ENCODE data around the gene CADPS.

The CADPS gene

DNA sequence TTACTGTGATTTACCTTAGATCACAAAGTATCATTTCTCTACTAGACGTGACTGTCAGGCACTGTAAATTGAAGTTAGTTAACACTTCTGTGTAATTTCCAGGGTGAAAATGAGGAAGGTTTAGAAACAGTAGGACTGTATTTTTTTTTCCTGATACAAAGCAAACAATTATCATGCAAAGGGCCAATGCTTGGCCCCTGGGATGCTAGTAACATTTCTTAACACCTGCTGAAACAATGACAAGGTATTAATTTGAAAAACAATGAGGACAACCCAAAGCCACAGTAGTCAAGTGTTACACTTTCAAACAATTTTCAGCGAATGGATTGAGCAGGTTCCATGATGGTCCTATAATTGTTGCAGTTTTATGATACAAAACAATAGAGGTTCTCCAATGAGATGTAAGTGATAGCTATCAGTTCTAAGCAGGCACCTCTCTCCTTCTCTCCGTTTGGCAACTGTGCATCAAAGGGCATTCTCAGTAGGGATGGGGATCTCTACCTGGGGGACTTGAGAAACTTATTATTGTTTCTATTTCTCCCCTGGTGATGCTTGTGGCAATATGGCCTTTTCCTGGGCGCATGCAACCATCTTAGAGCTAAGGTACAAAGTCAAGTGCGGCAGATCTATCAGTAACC, 435.9 kb downstream of the CADPS start:
- no peak overlapping the region for H3K4me3 ChIP-seq (ENCODE audit: low read depth, low read length)
- no peak for DNase-seq
- no peaks in the 10 kb centered on the region for H3K27me3 ChIP-seq
- H3K4me1 ChIP-seq, result peaks cover 3% of the 10 kb centered on the region; the same call in 1 of the 2 replicates
- no peaks in the 10 kb centered on the region for H3K9me3 ChIP-seq
- H3K36me3 ChIP-seq, result no peaks in the 10 kb centered on the region
- TF ChIP-seq, protein P1, sequence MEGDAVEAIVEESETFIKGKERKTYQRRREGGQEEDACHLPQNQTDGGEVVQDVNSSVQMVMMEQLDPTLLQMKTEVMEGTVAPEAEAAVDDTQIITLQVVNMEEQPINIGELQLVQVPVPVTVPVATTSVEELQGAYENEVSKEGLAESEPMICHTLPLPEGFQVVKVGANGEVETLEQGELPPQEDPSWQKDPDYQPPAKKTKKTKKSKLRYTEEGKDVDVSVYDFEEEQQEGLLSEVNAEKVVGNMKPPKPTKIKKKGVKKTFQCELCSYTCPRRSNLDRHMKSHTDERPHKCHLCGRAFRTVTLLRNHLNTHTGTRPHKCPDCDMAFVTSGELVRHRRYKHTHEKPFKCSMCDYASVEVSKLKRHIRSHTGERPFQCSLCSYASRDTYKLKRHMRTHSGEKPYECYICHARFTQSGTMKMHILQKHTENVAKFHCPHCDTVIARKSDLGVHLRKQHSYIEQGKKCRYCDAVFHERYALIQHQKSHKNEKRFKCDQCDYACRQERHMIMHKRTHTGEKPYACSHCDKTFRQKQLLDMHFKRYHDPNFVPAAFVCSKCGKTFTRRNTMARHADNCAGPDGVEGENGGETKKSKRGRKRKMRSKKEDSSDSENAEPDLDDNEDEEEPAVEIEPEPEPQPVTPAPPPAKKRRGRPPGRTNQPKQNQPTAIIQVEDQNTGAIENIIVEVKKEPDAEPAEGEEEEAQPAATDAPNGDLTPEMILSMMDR (IDR thresholded peaks at IDR 0.05; ENCODE audit: low read depth, low read length), result no peak

DNA sequence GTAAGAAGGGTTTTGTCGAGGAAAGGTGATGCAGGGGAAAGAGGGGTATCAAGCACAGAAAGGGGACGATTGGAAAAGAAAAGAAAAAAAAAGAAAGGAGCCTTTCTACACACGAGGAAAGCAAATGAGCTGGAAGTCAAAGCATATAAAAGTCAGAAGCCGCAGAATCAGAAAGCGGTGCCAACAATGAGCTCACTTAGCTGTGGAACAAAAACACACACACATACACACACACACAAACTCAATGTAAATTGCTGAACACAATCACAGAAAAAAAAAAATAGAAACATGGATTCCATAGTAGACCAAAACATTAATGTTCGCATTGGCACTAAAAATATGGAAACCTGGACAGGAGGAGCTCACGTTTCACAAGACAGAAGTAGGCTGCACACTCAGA, 438.4 kb downstream of the CADPS start:
- Histone ChIP-seq H3K4me1 (peaks cover 13% of the 10 kb centered on the region), H3K9me3 (no peaks in the 10 kb centered on the region), H3K36me3 (no peaks in the 10 kb centered on the region), H3K27me3 (no peaks in the 10 kb centered on the region), H3K4me3 (ENCODE audit: low read depth, low read length) (no peak overlapping the region)
- no peak for DNase-seq
- TF ChIP-seq, protein P1 (IDR thresholded peaks at IDR 0.05; ENCODE audit: low read depth, low read length), result no peak

DNA sequence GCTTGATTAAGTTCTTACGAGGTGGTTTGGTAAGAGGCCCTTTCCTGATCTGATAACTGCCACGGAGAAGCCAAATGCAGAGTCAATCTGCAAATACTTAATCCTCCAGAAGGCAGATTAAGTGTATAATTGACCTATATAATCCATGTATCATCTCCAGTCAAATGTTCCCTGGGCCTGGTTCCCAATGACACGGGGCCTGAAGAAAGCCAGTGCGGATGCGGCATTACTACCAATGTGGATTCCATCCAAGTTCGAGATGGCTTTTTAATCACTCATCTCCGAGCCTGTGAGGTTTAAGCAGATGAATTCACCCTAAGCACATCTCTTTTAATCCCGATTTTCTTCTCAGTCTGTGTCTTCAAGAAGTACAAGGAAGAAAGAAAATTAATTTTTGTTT, 441.8 kb downstream of the CADPS start:
- peaks cover 13% of the 10 kb centered on the region for H3K4me1 ChIP-seq
- no peaks in the 10 kb centered on the region for H3K36me3 ChIP-seq
- peak; percentile 45 for DNase-seq
- no peaks in the 10 kb centered on the region for H3K9me3 ChIP-seq
- no peaks in the 10 kb centered on the region for H3K27me3 ChIP-seq
- H3K4me3 ChIP-seq (ENCODE audit: low read depth, low read length), result no peak overlapping the region
- TF ChIP-seq, protein P1 (IDR thresholded peaks at IDR 0.05; ENCODE audit: low read depth, low read length), result no peak

DNA sequence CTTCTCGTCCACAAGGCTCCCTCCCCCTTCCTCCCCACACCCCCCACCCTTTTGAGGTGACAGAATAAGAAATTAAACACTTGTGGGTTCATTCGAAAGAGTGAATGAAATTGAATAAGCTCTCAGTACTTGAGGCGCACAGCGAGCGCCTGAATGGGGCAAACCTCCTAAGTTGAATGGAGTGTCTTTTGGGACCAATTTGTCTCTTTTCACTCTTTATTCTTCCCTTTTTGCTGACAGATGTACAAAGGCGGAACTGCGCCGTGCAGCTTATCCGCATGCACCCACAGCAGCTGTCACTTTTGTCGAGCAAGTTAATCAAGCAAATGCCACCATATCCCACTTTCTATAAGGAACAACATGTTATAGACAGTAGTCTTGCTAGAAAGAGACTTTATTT, 454.0 kb downstream of the CADPS start:
- no peaks in the 10 kb centered on the region for H3K27me3 ChIP-seq
- H3K36me3 ChIP-seq, result no peaks in the 10 kb centered on the region
- TF ChIP-seq, protein P1 (IDR thresholded peaks at IDR 0.05; ENCODE audit: low read depth, low read length), result no peak
- DNase-seq, result no peak
- no peaks in the 10 kb centered on the region for H3K4me1 ChIP-seq
- H3K9me3 ChIP-seq, result no peaks in the 10 kb centered on the region
- no peak overlapping the region for H3K4me3 ChIP-seq (ENCODE audit: low read depth, low read length)

DNA sequence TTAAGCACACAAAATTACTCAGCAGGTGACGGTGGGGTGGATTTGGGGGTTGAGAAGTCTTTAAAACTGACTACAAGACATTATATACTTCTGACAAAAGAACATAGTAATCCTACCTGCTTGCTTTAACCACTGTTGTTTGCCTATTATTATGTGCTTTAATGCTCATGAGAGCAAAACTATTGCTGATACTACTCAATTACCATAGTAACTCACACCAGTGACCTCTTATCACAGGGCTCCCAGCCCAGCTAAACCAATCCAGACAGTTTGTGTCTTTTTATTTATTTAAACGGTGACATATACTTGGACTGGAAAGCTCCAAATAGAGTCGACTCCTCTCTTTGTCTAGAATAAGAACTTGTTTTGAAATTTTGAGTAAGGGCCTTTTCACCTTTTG, 459.1 kb downstream of the CADPS start:
- H3K27me3 ChIP-seq, result no peaks in the 10 kb centered on the region
- DNase-seq, result no peak
- no peaks in the 10 kb centered on the region for H3K9me3 ChIP-seq
- H3K4me3 ChIP-seq (ENCODE audit: low read depth, low read length), result no peak overlapping the region
- TF ChIP-seq, protein P1 (IDR thresholded peaks at IDR 0.05; ENCODE audit: low read depth, low read length), result no peak
- H3K36me3 ChIP-seq, result no peaks in the 10 kb centered on the region
- H3K4me1 ChIP-seq, result no peaks in the 10 kb centered on the region

DNA sequence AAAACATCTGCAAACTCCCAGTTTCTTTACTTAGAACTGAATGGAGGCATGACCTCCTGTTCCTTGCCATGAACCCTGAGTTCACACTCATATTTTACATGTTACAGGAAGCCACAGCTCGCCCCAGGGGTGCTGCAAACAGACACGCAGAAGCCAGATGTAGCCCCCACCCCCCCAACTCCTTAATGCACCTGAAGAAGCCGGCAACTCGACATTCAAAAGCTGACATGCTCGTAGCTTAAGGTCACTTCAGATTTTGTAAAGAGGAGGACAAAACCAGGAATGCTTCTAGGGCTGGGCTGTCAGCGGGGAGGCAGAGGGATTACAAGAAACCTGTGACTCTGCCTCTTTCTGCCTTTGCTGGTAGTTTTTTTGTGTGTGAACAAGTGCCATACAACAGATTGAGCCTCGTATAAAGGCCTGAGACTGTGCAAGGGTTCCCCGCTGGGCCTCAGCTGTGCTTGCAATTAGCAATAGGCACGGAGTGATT, 459.9 kb downstream of the CADPS start:
- no peaks in the 10 kb centered on the region for H3K36me3 ChIP-seq
- no peaks in the 10 kb centered on the region for H3K4me1 ChIP-seq
- no peak overlapping the region for H3K4me3 ChIP-seq (ENCODE audit: low read depth, low read length)
- DNase-seq, result no peak
- no peaks in the 10 kb centered on the region for H3K9me3 ChIP-seq
- TF ChIP-seq, protein P1 (IDR thresholded peaks at IDR 0.05; ENCODE audit: low read depth, low read length), result no peak
- no peaks in the 10 kb centered on the region for H3K27me3 ChIP-seq

Data from BE2C (cell line).